ENCODE results near the gene RPLP2. TPM values are rescaled to one million over a fixed set of nuclear protein-coding genes. Genes with fewer than 3 reads are reported as not detected.

RPLP2 gene
- polyA plus RNA-seq, 1 donor (not counting 4 experiments of a cell fraction or from before 2014, with no cell fraction given), result 632 TPM

DNA sequence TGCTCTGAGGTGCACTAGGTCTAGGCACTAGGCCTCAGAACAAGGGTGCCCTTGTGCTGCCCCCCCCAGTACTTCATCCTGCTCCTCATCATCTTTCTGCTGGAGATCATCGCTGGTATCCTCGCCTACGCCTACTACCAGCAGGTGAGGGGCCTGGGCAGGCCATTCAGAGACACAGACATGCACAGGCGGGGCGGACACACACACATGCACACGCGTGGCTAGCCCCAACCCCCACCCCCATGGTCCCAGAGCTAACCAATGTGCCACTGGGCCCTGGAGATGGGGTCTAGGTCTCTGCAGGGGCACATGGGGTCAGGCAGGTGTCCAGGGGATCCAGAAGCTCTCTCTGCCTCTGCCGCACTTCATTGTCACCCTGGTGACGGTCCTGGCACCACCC is 26.9 kb downstream of the RPLP2 start:
- H2AFZ ChIP-seq (ENCODE audit: control insufficient read depth, low read length), result no peak overlapping the region
- TF ChIP-seq EZH2 (IDR thresholded peaks at IDR 0.05; ENCODE audit: low read length), result no peak
- TF ChIP-seq, protein P1, sequence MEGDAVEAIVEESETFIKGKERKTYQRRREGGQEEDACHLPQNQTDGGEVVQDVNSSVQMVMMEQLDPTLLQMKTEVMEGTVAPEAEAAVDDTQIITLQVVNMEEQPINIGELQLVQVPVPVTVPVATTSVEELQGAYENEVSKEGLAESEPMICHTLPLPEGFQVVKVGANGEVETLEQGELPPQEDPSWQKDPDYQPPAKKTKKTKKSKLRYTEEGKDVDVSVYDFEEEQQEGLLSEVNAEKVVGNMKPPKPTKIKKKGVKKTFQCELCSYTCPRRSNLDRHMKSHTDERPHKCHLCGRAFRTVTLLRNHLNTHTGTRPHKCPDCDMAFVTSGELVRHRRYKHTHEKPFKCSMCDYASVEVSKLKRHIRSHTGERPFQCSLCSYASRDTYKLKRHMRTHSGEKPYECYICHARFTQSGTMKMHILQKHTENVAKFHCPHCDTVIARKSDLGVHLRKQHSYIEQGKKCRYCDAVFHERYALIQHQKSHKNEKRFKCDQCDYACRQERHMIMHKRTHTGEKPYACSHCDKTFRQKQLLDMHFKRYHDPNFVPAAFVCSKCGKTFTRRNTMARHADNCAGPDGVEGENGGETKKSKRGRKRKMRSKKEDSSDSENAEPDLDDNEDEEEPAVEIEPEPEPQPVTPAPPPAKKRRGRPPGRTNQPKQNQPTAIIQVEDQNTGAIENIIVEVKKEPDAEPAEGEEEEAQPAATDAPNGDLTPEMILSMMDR (optimal IDR thresholded peaks at IDR 0.05 in 1 of 3, IDR thresholded peaks at IDR 0.05 in 1 of 3, conservative IDR thresholded peaks at IDR 0.05 in 1 of 3; ENCODE audit: extremely low read depth in 1 of 3, insufficient read depth in 2 of 3, low read length in 3 of 3), result no peak
- FAIRE-seq, result no peak
- H3K9me1 ChIP-seq (ENCODE audit: control insufficient read depth, extremely low read depth, insufficient read depth, low read length), result peaks cover 3% of the 10 kb centered on the region
- H3K27ac ChIP-seq (ENCODE audit: control insufficient read depth, insufficient read depth, low read length), result no peak overlapping the region
- H3K27me3 ChIP-seq (ENCODE audit: control insufficient read depth, extremely low read depth, insufficient read depth, low read length), result no peaks in the 10 kb centered on the region
- no peaks in the 10 kb centered on the region for H3K9me3 ChIP-seq (ENCODE audit: control insufficient read depth, low read depth, low read length)
- peaks cover 16% of the 10 kb centered on the region for H4K20me1 ChIP-seq (ENCODE audit: control insufficient read depth, extremely low read depth, insufficient read depth, low read length)
- no peak overlapping the region for H3K4me2 ChIP-seq (ENCODE audit: control insufficient read depth, extremely low read depth, insufficient read depth, low read depth, low read length)
- DNase-seq (ENCODE audit: low read depth, low spot score), result no peak
- H3K4me1 ChIP-seq (ENCODE audit: control insufficient read depth, extremely low read depth, insufficient read depth, low read length), result peaks cover 41% of the 10 kb centered on the region
- H3K79me2 ChIP-seq (ENCODE audit: control insufficient read depth, insufficient read depth, low read length), result peaks cover 66% of the 10 kb centered on the region
- H3K9ac ChIP-seq (ENCODE audit: control insufficient read depth, extremely low read depth, insufficient read depth, low read length), result no peak overlapping the region
- H3K36me3 ChIP-seq (ENCODE audit: control insufficient read depth in 2 of 2, extremely low read depth in 1 of 2, insufficient read depth in 2 of 2, low read length in 2 of 2), result peaks cover 28 to 30% of the 10 kb centered on the region in 2 experiments
- no peak overlapping the region for H3K4me3 ChIP-seq (ENCODE audit: control insufficient read depth in 2 of 3, extremely low read depth in 1 of 3, insufficient read depth in 2 of 3, low read depth in 1 of 3, low read length in 3 of 3)
- dilution Hi-C loops (cut with MboI; ENCODE audit: extremely low pct_ligation_motif_present, low sequenced_read_pairs), result no loop called here

- Histone ChIP-seq H3K36me3 (ENCODE audit: control insufficient read depth in 2 of 2, extremely low read depth in 1 of 2, insufficient read depth in 2 of 2, low read length in 2 of 2) (peaks cover 28 to 30% of the 10 kb centered on the region in 2 experiments), H3K9ac (ENCODE audit: control insufficient read depth, extremely low read depth, insufficient read depth, low read length) (no peak overlapping the region), H3K79me2 (ENCODE audit: control insufficient read depth, insufficient read depth, low read length) (peaks cover 73% of the 10 kb centered on the region)
Observed at GRCh38 chr11:837189-837989, 27.6 kb downstream of the RPLP2 start.

More at GRCh38 chr11:837189-837989, 27.6 kb downstream of the RPLP2 start:
- no peak for FAIRE-seq
- Histone ChIP-seq H4K20me1 (ENCODE audit: control insufficient read depth, extremely low read depth, insufficient read depth, low read length) (peaks cover 21% of the 10 kb centered on the region), H3K4me3 (ENCODE audit: control insufficient read depth in 2 of 3, extremely low read depth in 1 of 3, insufficient read depth in 2 of 3, low read depth in 1 of 3, low read length in 3 of 3) (no peak overlapping the region), H3K9me1 (ENCODE audit: control insufficient read depth, extremely low read depth, insufficient read depth, low read length) (peaks cover 3% of the 10 kb centered on the region), H3K9me3 (ENCODE audit: control insufficient read depth, low read depth, low read length) (no peaks in the 10 kb centered on the region), H3K4me2 (ENCODE audit: control insufficient read depth, extremely low read depth, insufficient read depth, low read depth, low read length) (no peak overlapping the region), H3K27me3 (ENCODE audit: control insufficient read depth, extremely low read depth, insufficient read depth, low read length) (no peaks in the 10 kb centered on the region), H2AFZ (ENCODE audit: control insufficient read depth, low read length) (no peak overlapping the region), H3K27ac (ENCODE audit: control insufficient read depth, insufficient read depth, low read length) (no peak overlapping the region), H3K4me1 (ENCODE audit: control insufficient read depth, extremely low read depth, insufficient read depth, low read length) (peaks cover 37% of the 10 kb centered on the region)
- dilution Hi-C loops (cut with MboI; ENCODE audit: extremely low pct_ligation_motif_present, low sequenced_read_pairs), result no loop called here
- no peak for DNase-seq (ENCODE audit: low read depth, low spot score)
- no peak for TF ChIP-seq EZH2 (IDR thresholded peaks at IDR 0.05; ENCODE audit: low read length)
- TF ChIP-seq, protein P1 (optimal IDR thresholded peaks at IDR 0.05 in 1 of 3, IDR thresholded peaks at IDR 0.05 in 1 of 3, conservative IDR thresholded peaks at IDR 0.05 in 1 of 3; ENCODE audit: extremely low read depth in 1 of 3, insufficient read depth in 2 of 3, low read length in 3 of 3), result no peak
